Measurements from ENCODE around the gene ZBP1. TPM values are rescaled to one million over a fixed set of nuclear protein-coding genes. Genes with fewer than 3 reads are reported as not detected.
"Not testable (repeated sequence)": the region's sequence is repeated elsewhere in the genome, so short reads cannot be mapped to it uniquely, and the experiment has no call there.

The ZBP1 gene
- total RNA-seq, 1 experiment from 2014 or later: not detected

DNA sequence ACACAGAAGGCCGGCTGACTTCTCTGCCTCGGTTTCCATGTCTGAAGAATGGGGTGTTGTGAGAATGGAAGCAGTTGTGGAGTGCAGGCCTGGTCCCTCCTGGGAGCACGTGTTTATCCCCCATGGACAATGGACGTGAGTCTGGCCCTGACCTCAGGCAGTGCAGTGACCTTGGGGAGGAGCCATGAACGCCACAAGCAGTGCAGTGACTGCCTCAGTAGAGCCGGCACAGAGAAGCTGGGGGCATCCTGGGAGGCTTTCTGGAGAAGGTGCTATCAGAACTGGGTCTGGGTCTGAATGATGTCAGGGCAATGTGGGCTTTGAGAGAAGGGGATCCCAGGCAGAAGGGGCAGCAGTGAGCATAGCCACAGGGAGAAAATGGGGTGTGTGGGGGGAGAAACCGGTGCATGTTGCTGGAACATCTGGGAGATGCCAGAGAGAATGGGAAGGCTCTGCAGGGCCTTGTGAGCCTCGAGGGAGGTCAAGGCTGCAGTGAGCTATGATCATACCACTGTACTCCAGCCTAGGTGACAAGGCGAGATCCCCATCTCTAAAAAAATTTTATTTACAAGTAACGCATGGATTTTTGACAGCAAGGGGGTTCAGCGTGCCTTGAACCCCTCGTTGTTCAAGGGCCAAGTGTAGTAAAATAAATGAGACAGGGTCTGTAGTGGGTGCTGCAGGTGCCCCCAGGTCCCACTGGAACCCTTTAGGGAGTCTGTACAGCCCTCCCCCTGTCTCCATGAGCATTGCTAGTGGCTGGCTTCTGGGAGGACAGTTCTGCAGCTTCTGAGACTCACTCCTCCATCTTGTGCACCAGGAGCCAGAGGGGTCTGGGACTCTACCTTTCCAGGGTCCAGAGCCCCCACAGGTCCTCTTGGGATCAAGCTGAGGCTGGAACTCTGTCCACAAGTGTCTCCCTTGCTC, 27.0 kb upstream of the ZBP1 start:
- no peak for DNase-seq (ENCODE audit: low spot score)

DNA sequence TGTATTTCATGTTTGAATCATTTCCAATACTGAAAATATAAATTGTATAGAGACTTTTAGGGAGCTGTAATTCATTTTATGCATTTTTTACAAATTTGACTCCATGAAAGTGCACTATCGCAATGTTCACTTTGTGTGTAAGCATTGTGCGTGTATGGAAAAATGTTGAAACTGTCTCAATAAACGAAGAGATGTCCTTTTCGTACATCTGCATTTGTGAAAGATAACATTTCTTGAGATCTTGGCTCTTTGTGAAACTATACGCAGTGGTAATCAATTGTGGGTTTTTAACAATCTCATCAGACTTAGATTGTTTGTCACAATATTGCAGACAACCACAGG, 18.6 kb upstream of the ZBP1 start:
- no peak for DNase-seq (ENCODE audit: low spot score)

DNA sequence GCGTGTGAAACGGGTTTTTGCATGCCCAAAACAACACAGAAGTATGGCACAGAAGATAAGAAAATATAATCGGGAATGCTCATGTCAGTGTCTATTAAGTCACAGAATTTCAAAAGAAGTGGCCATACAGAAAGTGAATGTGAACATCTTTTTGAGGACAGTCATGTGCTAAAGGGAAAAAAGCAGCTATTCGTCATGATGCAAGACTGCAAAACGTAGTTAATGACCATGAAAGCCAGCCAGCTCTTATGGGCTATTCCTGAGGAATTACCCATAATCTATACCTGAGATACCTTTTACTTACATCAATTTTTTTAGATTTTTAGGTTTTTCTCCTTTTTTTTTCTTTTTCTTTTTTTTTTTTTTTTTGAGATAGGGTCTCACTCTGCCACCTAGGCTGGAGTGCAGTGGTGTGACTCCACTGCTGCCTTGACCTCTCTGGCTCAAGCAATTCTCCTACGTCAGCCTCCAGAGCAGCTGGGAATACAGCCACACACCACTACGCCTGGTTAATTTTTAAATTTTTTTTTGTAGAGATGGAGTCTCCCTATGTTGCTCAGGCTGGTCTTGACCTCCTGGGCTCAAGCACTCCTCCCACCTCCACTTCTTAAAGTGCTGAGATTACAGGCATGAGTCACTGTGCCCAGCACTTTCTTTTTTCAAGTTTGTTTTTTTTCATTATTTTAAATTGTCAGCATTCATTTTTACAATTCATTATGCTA, 18.1 kb upstream of the ZBP1 start:
- DNase-seq (ENCODE audit: low spot score): peak; percentile 28

DNA sequence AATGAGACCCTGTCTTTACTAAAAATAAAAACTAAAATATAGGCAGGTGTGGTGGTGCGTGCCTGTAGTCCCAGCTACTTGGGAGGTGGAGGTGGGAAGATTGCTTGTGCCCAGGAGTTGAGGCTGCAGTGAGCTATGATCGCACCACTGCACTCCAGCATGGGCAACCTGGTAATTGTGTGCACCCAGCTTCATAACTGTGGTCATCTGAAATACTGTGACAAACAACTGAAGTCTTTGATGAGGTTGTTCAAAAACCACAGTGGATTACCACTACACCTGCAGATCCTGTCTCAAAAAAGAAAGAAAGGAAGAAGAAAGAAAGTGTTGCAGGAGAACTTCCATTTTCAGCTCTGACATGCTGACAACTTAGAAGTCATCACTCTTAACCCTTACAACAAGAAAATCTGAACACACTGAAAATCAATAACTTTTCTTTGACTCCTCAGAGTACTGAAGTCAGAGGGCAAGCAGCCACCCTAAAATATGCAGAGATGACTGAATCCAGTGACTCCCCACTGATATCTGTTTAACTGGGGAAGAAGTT, 13.8 kb upstream of the ZBP1 start:
- DNase-seq (ENCODE audit: low spot score): no peak

DNA sequence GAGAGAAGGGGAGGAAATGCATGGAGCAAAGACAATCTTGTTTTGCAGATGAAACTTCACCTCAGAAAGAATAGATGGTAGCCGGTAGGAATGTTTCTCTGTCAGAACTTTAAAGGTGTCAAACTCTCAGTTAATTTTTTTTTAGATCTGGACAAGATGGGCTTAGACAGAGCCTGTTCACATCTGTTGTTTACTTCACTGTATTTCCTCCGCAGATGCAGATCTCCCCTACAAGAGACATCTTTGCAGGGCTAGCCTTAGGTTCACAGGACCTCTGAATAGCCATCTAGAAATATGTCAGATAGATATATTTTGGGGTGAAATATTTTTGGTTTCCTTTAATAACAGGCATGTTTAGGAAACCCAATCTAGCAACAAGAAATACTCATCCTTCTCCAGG, 12.1 kb upstream of the ZBP1 start:
- DNase-seq (ENCODE audit: low spot score): no peak

DNA sequence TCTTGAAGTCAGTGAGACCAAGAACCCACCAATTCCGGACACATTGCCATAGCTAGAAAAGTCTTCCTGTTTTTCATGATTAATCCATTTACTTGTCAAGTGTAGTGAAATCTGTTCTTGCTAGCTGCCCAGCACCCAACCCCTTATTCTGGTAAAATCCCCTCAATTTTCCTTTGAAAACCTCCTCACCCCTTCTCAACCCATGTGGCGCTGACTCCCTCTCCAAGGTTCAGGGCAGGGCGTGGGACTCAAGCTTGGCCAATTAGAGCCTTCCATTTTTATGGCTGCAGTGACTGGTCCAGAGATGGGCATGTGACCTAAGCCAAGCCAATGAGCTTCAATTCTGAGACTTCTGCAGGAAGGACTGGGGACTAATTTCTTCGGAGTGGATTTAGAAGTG, 9.8 kb upstream of the ZBP1 start:
- no peak for DNase-seq (ENCODE audit: low spot score)

DNA sequence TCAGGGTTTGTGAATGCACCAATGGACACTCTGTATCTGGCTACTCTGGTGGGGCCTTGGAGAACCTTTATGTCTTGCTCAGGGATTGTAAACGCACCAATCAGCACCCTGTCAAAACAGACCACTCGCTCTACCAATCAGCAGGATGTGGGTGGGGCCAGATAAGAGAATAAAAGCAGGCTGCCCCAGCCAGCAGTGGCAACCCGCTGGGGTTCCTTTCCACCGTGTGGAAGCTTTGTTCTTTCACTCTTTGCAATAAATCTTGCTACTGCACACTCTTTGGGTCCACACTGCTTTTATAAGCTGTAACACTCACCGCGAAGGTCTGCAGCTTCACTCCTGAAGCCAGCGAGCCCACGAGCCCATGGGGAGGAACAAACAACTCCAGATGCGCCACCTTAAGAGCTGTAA, 9.3 kb upstream of the ZBP1 start:
- not testable (repeated sequence) for DNase-seq (ENCODE audit: low spot score)

DNA sequence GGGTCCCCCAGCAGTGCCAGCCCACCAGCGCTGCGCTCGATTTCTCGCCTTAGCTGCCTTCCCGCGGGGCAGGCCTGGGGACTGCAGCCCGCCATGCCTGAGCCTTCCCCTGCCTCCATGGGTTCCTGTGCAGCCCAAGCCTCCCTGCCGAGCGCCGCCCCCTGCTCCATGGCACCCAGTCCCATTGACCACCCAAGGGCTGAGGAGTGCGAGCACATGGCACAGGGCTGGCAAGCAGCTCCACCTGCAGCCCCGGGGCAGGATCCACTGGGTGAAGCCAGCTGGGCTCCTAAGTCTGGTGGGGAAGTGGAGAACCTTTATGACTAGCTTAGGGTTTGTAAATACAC, 8.7 kb upstream of the ZBP1 start:
- not testable (repeated sequence) for DNase-seq (ENCODE audit: low spot score)

DNA sequence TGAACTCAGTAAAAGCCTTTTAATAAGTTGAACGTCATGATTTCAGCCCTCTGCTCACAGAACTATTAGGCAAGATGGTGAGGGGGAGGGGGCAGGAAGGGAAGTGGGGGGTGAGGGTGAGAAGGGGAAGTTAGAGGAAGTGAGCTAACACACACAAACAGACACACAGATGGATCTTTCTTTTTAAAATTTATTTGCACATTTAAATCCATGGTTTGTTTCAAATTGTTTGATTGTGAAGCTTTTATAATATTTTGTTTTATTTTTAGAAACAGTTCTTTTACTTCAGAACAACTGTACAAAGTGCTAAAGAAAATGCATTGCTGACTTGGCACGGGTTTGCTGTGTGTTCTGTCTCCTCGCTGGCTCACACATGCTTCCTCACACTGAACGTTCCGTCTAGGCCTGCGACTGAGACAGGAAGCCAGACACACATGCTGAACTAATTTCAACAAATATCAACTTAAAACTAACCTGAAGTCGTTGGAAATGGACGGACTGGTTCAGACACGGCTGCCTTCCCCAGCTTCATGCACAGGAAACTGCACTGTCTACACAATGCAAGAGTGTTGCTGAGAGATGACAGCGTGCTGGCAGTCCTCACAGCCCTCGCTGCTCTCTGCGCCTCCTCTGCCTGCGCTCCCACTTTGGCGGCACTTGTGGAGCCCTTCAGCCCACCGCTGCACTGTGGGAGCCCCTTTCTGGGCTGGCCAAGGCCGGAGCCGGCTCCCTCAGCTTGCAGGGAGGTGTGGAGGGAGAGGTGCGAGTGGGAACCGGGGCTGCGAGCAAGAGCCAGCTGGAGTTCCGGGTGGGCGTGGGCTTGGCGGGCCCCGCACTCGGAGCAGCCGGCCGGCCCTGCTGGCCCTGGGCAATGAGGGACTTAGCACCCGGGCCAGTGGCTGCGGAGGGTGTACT, 8.1 kb upstream of the ZBP1 start:
- no peak for DNase-seq (ENCODE audit: low spot score)

DNA sequence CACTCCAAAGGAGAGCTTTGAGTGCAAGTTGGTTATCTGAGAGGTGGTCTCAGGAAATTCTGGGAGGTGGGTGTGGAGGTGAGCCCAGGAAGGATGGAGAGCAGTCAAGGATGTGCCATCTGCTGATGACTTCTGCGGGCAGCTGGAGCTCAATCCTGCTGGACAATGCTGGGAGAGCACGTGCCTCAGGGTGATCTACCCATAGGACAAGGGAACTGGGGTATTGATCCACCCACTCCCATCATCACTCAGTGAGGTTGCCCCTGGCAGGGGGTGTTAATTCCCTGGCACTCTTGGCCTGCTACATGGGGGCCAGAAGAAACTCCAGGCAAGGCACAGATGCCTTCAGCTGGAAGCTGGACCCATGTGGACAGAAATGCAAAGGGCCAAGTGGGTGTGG, 7.1 kb upstream of the ZBP1 start:
- DNase-seq (ENCODE audit: low spot score): no peak

DNA sequence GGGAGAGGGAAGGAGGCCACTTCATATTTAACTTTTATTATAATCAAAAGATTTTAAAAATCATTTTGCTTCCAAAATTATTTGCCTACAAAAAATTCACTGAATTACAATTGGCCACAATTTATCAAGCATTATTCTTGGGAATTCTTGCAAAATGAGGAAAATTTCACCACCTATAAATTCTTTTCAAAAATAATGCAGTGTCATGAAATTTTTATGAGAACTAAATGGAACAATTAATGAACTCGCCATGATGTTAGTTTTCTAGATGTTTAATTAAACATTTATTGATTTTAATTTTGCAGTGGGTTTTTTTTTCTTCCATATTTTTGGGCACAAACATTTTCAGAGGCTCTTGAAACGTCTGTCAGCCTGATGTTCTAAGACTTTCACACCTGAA, 5.8 kb upstream of the ZBP1 start:
- DNase-seq (ENCODE audit: low spot score): no peak

DNA sequence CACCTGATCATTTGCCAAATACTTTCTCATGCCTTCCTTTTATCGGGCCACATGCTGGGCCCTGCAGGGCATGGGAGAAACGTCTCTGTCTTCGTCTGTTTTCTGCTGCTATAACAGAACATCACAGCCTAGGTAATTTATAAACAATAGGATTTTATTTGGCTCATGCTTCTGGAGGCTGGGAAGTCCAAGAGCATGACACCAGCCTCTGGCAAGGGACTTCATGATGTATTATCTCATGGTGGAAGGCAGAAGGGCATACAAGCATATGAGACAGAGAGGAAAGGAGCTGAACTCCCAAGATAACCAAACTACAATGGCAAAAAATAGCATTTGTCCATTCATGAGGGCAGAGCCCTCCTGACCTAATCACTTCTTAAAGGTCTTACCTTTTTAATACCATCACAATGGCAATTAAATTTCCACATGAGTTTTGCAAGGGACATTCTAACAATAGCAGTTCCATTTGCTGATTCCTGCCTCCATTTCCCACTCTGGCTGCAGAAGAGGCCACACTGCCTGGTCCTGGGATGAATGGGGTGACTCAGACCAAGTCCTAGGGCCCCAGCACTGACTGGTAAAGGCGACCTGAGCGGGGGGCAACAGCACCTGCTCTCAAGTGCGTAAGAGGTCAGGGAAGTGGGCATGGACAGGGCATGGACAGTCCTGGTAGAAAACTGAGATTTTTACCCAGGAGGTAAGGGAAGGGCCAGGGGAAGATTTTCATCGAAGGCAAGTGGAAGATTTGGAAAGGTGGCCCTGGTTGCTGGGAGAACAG, 5.1 kb upstream of the ZBP1 start:
- DNase-seq (ENCODE audit: low spot score): no peak

DNA sequence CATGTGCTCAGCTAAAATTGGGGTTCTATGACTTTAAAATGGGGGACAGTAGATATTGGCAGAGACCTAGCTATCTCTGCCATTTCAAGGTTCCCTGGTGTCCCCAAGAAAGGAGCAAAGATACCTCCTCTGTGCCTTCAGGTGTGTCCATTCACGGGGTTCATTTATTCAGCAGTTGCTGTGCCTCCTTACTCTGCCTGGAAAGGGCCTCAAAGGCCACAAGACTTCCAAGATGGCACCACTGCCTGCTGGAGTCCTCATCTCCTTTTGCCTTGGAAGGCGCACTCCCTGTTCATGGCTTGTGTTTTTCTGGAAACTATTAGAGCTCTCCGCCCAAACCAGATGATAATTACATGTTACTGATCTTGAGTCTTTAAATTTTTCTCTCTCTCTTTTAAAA, 3.9 kb upstream of the ZBP1 start:
- DNase-seq (ENCODE audit: low spot score): no peak

DNA sequence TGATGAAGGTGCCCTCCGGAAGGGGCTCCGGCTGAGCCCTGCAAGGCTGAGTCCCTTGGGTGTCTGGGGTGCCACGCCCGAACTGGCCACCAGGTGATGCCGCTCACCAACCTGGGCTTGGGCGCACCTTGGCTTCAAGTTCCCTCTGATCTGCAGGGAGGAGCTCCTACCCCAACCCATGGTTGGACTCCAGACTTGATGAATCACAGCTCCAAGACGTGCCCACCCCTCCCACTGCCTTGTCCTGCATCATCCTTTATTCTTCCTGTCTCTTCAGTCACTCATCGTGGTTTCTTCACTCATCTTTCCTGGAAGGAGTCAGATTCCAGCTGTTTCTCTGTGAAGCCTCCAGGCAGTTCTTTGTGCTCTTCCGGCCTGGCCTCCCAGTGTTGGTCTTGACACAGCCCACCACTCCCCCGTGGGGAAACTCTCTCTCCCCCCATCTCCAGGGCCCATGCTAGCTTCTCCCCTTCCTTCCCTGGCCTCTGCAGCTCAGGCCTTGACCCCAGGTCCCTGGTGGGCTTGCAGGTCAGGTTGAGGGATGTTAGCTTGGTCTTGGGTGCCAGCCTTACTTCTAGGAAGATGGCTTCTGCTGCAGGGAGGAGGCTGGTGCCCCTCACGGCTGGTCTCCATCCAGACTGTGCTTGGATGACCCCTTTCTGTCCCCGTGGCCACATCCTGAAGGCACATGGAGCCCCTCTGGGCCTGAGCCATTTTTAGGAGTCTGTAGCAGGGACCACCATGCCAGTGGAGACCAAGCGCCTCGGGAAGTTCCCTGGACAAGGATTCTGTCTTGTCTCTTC, 2.6 kb upstream of the ZBP1 start:
- peak; percentile 72 for DNase-seq (ENCODE audit: low spot score)

DNA sequence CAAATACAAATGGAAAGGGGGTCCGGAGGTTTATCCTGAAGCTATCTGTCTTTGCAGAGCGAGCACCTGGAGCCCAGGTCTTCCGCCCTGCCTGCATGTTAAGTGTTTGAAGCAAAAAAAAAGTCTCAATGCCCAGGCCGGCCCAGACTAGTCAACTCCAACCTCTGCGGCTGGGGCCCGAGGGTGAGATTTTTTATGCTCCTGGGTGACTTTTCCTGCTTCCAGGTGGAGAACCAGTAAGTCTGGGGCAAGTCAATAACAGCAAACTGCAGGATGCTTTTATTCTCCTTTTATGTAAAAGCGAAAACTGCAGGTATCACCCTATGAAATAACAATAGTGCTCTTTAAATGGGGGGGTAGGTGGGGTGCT, 2.0 kb upstream of the ZBP1 start:
- DNase-seq (ENCODE audit: low spot score): no peak

DNA sequence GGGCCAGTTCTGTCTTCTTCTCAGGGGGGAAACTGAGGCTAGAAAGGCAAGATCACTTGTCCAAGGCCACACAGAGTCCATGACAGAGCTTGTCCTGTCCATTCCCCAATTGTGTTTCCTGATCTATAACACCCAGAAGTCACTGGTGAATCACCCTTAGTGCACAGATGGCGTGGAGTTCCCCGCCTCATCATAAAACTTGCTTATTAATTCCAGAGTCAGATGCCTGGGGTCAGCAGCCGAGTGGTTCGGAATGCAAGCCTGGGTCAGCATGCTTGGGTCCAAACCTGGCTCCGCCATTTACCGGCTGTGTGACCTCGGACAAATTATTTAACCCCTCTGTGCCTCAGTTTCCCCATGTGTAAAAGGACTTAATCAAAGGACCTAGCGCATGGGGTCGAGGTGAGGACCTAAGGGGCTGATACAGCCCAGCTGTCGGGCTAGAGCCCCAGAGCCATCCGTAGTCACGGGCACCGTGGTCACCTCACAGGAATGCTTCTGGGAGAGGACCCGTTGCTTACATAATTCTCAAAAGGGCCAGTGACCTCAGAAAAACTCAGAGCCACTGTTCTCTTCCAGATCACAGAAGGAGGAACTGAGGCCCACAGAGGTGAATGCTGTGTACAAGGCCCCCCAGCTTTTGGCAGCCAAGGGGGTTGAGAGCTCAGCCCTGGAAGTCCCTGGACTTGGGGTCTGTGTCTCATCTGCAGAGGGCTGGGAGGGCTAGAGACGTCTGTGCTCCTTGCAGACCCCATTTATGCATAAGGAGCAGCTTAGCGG, 1.4 kb upstream of the ZBP1 start:
- DNase-seq (ENCODE audit: low spot score): no peak

DNA sequence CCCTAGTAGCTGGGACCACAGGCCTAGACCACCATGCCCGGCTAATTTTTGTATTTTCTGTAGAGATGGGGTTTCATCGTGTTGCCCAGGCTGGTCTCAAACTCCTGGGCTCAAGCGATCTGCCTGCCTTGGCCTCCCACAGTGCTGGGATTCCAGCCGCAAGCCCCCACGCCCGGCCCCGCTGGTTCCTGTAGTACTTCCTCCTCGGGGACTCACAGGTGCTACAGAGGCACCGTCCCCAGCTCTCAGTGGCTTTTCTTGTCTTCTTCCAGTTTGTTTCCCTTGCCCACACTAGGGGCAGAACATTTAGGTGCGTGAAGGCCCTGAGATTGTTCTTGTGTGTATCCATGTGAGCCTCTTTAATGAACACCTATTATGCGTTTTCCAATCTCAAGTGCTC, 773 bp upstream of the ZBP1 start:
- DNase-seq (ENCODE audit: low spot score): no peak

DNA sequence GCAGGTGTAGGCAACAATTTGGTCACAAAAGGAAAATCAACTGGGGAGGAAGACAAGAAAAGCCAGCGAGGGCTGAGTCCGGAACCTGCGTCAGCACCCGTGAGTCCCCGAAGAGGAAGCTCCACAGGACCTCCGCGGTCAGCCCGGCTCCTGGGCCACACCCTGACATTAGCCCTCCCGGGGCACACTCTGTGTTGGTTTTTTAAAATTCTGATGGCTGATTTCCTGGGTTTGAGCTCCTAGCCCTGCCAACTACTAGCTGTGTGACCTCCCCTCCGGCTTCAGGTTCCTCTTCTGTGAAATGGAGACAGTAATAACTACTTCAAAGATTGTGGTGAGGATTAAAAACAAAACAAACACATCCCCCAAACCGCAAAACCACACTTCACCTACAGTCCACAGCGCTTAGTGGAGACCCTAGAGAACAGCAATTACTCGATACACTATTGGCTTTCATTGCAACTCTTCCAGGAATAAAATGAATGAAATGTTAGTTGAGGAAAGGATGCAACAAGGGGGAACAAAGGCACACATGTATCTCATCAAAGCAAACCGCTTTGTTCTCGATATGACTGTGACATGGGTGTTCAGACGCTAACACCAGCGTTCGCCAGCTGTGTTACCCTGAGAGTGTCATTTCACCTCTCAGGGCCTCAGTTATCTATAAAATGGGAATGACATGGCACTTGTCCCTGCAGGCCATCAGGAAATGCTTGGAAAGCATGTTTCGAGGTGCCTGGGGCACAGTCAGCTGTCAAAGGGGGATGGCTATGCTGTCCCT, 985 bp downstream of the ZBP1 start:
- no peak for DNase-seq (ENCODE audit: low spot score)

DNA sequence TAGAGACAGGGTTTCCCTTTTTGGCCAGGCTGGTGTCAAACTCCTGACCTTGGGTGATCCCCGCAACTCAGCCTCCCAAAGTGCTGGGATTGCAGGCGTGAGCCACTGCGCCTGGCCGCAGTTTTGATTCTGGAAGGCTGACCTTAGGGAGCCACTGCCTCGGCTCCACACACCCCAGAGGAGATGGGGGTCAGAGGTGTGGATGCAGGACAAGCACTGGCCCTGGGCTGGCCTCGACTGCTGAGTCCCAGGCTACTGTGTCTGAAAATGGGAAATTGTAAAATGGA, 1.5 kb downstream of the ZBP1 start:
- DNase-seq (ENCODE audit: low spot score): no peak
